Measurements from ENCODE around the gene SSX2IP. TPM values are rescaled to one million over a fixed set of nuclear protein-coding genes. Genes with fewer than 3 reads are reported as not detected.

SSX2IP gene
- total and polyA plus RNA-seq, 4 donors, result 3.7 to 21.8 (median 6.4) TPM

GRCh38 chr1:84700070-84700469, 9.8 kb upstream of the SSX2IP start:
- DNase-seq (ENCODE audit: low spot score), result no peak
- no peak overlapping the region for H3K27ac ChIP-seq (ENCODE audit: low read depth in 1 of 2, low read length in 2 of 2)
- 90% methylated on average over 1 of the region's 1 CpG for WGBS
- H3K9ac ChIP-seq (ENCODE audit: low read depth in 1 of 2, low read length in 2 of 2), result no peak overlapping the region
- H3K9me3 ChIP-seq (ENCODE audit: control insufficient read depth in 4 of 4, low read length in 3 of 4), result no peaks in the 10 kb centered on the region
- TF ChIP-seq YY1 (IDR thresholded peaks at IDR 0.05) (no peak), JUND (IDR thresholded peaks at IDR 0.05) (no peak), FOXA2 (IDR thresholded peaks at IDR 0.05) (no peak), GABPA (IDR thresholded peaks at IDR 0.05 in 1 of 2, conservative IDR thresholded peaks at IDR 0.05 in 1 of 2) (no peak), NR2F2 (IDR thresholded peaks at IDR 0.05) (no peak), FOXA1 (IDR thresholded peaks at IDR 0.05) (no peak), RXRA (IDR thresholded peaks at IDR 0.05) (no peak), EGR1 (IDR thresholded peaks at IDR 0.05; ENCODE audit: low read depth in 2 of 2) (no peak), HNF4G (IDR thresholded peaks at IDR 0.05) (no peak), TAF1 (conservative IDR thresholded peaks at IDR 0.05) (no peak), RAD21 (IDR thresholded peaks at IDR 0.05) (no peak), SP1 (IDR thresholded peaks at IDR 0.05) (no peak), HNF4A (conservative IDR thresholded peaks at IDR 0.05) (no peak), ATF3 (IDR thresholded peaks at IDR 0.05) (no peak)
- TF ChIP-seq, protein P1, sequence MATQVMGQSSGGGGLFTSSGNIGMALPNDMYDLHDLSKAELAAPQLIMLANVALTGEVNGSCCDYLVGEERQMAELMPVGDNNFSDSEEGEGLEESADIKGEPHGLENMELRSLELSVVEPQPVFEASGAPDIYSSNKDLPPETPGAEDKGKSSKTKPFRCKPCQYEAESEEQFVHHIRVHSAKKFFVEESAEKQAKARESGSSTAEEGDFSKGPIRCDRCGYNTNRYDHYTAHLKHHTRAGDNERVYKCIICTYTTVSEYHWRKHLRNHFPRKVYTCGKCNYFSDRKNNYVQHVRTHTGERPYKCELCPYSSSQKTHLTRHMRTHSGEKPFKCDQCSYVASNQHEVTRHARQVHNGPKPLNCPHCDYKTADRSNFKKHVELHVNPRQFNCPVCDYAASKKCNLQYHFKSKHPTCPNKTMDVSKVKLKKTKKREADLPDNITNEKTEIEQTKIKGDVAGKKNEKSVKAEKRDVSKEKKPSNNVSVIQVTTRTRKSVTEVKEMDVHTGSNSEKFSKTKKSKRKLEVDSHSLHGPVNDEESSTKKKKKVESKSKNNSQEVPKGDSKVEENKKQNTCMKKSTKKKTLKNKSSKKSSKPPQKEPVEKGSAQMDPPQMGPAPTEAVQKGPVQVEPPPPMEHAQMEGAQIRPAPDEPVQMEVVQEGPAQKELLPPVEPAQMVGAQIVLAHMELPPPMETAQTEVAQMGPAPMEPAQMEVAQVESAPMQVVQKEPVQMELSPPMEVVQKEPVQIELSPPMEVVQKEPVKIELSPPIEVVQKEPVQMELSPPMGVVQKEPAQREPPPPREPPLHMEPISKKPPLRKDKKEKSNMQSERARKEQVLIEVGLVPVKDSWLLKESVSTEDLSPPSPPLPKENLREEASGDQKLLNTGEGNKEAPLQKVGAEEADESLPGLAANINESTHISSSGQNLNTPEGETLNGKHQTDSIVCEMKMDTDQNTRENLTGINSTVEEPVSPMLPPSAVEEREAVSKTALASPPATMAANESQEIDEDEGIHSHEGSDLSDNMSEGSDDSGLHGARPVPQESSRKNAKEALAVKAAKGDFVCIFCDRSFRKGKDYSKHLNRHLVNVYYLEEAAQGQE (IDR thresholded peaks at IDR 0.05), result no peak
- TF ChIP-seq, protein P2, sequence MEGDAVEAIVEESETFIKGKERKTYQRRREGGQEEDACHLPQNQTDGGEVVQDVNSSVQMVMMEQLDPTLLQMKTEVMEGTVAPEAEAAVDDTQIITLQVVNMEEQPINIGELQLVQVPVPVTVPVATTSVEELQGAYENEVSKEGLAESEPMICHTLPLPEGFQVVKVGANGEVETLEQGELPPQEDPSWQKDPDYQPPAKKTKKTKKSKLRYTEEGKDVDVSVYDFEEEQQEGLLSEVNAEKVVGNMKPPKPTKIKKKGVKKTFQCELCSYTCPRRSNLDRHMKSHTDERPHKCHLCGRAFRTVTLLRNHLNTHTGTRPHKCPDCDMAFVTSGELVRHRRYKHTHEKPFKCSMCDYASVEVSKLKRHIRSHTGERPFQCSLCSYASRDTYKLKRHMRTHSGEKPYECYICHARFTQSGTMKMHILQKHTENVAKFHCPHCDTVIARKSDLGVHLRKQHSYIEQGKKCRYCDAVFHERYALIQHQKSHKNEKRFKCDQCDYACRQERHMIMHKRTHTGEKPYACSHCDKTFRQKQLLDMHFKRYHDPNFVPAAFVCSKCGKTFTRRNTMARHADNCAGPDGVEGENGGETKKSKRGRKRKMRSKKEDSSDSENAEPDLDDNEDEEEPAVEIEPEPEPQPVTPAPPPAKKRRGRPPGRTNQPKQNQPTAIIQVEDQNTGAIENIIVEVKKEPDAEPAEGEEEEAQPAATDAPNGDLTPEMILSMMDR (IDR thresholded peaks at IDR 0.05; ENCODE audit: low read depth, low read length, missing input control), result no peak
- TF ChIP-seq, protein P3, sequence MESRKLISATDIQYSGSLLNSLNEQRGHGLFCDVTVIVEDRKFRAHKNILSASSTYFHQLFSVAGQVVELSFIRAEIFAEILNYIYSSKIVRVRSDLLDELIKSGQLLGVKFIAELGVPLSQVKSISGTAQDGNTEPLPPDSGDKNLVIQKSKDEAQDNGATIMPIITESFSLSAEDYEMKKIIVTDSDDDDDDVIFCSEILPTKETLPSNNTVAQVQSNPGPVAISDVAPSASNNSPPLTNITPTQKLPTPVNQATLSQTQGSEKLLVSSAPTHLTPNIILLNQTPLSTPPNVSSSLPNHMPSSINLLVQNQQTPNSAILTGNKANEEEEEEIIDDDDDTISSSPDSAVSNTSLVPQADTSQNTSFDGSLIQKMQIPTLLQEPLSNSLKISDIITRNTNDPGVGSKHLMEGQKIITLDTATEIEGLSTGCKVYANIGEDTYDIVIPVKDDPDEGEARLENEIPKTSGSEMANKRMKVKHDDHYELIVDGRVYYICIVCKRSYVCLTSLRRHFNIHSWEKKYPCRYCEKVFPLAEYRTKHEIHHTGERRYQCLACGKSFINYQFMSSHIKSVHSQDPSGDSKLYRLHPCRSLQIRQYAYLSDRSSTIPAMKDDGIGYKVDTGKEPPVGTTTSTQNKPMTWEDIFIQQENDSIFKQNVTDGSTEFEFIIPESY (IDR thresholded peaks at IDR 0.05), result no peak
- peaks cover under 1 to 9% (median 5%) of the 10 kb centered on the region in 4 donors for H3K4me1 ChIP-seq (ENCODE audit: control insufficient read depth in 4 of 4, insufficient read depth in 4 of 4, low read length in 3 of 4)
- no peaks in the 10 kb centered on the region for H3K27me3 ChIP-seq (ENCODE audit: control insufficient read depth in 4 of 4, insufficient read depth in 4 of 4, low read length in 3 of 4)
- no peak overlapping the region for H3K4me3 ChIP-seq (ENCODE audit: low read depth in 1 of 3, low read length in 3 of 3)
- H3K36me3 ChIP-seq (ENCODE audit: control insufficient read depth in 4 of 4, insufficient read depth in 3 of 4, low read depth in 1 of 4, low read length in 3 of 4), result no peaks in the 10 kb centered on the region

Data from liver (tissue), 9 donors.